ENCODE measurements around the gene NTRK1. TPM values are rescaled to one million over a fixed set of nuclear protein-coding genes. Genes with fewer than 3 reads are reported as not detected.

NTRK1 gene
- polyA plus RNA-seq, 1 of the 3 experiments (the other 2 are of a cell fraction) = 0.97 TPM

GRCh38 chr1:156836892-156837291 is 23.8 kb upstream of the NTRK1 start:
- no peaks in the 10 kb centered on the region for H3K36me3 ChIP-seq (replicated peaks in 1 of 2; ENCODE audit: control insufficient read depth in 1 of 2, insufficient read depth in 2 of 2, low read length in 1 of 2)
- no peak overlapping the region for H3K27ac ChIP-seq (ENCODE audit: low read depth in 2 of 2, low read length in 1 of 2)
- WGBS (ENCODE audit: low lambda C conversion rate) = 83% methylated on average over 3 of the region's 4 CpGs
- CTCF ChIA-PET = interaction anchor here (0.6 to 12.8 kb wide), 10 partner anchors 10 to 148 kb away, joined by 3 to 476 read pairs (median 28); partner anchors contain the start of genes INSRR, NTRK1 and PEAR1
- H3K9me2 ChIP-seq = no peaks in the 10 kb centered on the region
- H3K27me3 ChIP-seq (ENCODE audit: insufficient read depth) = peaks cover 9% of the 10 kb centered on the region; the same call in 1 of the 2 replicates
- POLR2A ChIA-PET = interaction anchor here (0.7 to 5.8 kb wide), 3 partner anchors 24 to 35 kb away, joined by 3 to 38 read pairs (median 6); partner anchors contain the start of genes INSRR and NTRK1
- H2AFZ ChIP-seq (ENCODE audit: low read depth) = no peak overlapping the region
- no peaks in the 10 kb centered on the region for H3F3A ChIP-seq (replicated peaks; ENCODE audit: insufficient read depth)
- H3K9me3 ChIP-seq = no peaks in the 10 kb centered on the region
- no peak overlapping the region for H3K4me3 ChIP-seq (ENCODE audit: low read depth in 2 of 2, low read length in 1 of 2)
- H3K4me2 ChIP-seq = no peak overlapping the region
- no peaks in the 10 kb centered on the region for H3K79me2 ChIP-seq (ENCODE audit: insufficient read depth)
- H3K9ac ChIP-seq = no peak overlapping the region
- no peaks in the 10 kb centered on the region for H4K20me1 ChIP-seq (ENCODE audit: insufficient read depth)
- peaks cover 0 to 63% of the 10 kb centered on the region in 2 experiments; a peak in 2 of 4 replicates for H3K4me1 ChIP-seq (ENCODE audit: control insufficient read depth in 1 of 2, insufficient read depth in 2 of 2, low read depth in 1 of 2, low read length in 1 of 2)
- TF ChIP-seq FOSL2 (IDR thresholded peaks at IDR 0.05; ENCODE audit: borderline replicate concordance, low read depth) (no peak), NFIC (IDR thresholded peaks at IDR 0.05; ENCODE audit: borderline replicate concordance) (no peak), CHD2 (IDR thresholded peaks at IDR 0.05; ENCODE audit: low read length, partially characterized antibody) (no peak), NRF1 (IDR thresholded peaks at IDR 0.05; ENCODE audit: low read depth, low read length) (no peak), SMC3 (IDR thresholded peaks at IDR 0.05; ENCODE audit: low read depth, low read length) (no peak), YY1 (IDR thresholded peaks at IDR 0.05; ENCODE audit: low read depth) (no peak), EP300 (IDR thresholded peaks at IDR 0.05; ENCODE audit: borderline replicate concordance in 1 of 2, low read depth in 1 of 2, low read length in 1 of 2) (no peak), RAD21 (IDR thresholded peaks at IDR 0.05; ENCODE audit: low read length) (no peak), GABPA (IDR thresholded peaks at IDR 0.05; ENCODE audit: low read depth) (no peak), FOXM1 (IDR thresholded peaks at IDR 0.05; ENCODE audit: low read depth) (no peak), FOXJ3 (CRISPR knock-in tag; IDR thresholded peaks at IDR 0.05) (no peak), EZH2phosphoT487 (IDR thresholded peaks at IDR 0.05; ENCODE audit: borderline replicate concordance, low read depth) (no peak), MEF2A (IDR thresholded peaks at IDR 0.05; ENCODE audit: borderline replicate concordance, low read depth) (no peak), RFX5 (IDR thresholded peaks at IDR 0.05; ENCODE audit: low read length) (no peak), JUND (IDR thresholded peaks at IDR 0.05) (no peak)
- TF ChIP-seq, protein P1, sequence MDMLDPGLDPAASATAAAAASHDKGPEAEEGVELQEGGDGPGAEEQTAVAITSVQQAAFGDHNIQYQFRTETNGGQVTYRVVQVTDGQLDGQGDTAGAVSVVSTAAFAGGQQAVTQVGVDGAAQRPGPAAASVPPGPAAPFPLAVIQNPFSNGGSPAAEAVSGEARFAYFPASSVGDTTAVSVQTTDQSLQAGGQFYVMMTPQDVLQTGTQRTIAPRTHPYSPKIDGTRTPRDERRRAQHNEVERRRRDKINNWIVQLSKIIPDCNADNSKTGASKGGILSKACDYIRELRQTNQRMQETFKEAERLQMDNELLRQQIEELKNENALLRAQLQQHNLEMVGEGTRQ (IDR thresholded peaks at IDR 0.05; ENCODE audit: borderline replicate concordance, low read depth, low read length) = no peak
- TF ChIP-seq, protein P2, sequence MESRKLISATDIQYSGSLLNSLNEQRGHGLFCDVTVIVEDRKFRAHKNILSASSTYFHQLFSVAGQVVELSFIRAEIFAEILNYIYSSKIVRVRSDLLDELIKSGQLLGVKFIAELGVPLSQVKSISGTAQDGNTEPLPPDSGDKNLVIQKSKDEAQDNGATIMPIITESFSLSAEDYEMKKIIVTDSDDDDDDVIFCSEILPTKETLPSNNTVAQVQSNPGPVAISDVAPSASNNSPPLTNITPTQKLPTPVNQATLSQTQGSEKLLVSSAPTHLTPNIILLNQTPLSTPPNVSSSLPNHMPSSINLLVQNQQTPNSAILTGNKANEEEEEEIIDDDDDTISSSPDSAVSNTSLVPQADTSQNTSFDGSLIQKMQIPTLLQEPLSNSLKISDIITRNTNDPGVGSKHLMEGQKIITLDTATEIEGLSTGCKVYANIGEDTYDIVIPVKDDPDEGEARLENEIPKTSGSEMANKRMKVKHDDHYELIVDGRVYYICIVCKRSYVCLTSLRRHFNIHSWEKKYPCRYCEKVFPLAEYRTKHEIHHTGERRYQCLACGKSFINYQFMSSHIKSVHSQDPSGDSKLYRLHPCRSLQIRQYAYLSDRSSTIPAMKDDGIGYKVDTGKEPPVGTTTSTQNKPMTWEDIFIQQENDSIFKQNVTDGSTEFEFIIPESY (IDR thresholded peaks at IDR 0.05; ENCODE audit: borderline replicate concordance, low read depth) = no peak
- TF ChIP-seq, protein P3, sequence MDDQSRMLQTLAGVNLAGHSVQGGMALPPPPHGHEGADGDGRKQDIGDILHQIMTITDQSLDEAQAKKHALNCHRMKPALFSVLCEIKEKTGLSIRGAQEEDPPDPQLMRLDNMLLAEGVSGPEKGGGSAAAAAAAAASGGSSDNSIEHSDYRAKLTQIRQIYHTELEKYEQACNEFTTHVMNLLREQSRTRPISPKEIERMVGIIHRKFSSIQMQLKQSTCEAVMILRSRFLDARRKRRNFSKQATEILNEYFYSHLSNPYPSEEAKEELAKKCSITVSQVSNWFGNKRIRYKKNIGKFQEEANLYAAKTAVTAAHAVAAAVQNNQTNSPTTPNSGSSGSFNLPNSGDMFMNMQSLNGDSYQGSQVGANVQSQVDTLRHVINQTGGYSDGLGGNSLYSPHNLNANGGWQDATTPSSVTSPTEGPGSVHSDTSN (IDR thresholded peaks at IDR 0.05) = no peak
- TF ChIP-seq, protein P4, sequence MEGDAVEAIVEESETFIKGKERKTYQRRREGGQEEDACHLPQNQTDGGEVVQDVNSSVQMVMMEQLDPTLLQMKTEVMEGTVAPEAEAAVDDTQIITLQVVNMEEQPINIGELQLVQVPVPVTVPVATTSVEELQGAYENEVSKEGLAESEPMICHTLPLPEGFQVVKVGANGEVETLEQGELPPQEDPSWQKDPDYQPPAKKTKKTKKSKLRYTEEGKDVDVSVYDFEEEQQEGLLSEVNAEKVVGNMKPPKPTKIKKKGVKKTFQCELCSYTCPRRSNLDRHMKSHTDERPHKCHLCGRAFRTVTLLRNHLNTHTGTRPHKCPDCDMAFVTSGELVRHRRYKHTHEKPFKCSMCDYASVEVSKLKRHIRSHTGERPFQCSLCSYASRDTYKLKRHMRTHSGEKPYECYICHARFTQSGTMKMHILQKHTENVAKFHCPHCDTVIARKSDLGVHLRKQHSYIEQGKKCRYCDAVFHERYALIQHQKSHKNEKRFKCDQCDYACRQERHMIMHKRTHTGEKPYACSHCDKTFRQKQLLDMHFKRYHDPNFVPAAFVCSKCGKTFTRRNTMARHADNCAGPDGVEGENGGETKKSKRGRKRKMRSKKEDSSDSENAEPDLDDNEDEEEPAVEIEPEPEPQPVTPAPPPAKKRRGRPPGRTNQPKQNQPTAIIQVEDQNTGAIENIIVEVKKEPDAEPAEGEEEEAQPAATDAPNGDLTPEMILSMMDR (IDR thresholded peaks at IDR 0.05) = no peak
- TF ChIP-seq, protein P5, sequence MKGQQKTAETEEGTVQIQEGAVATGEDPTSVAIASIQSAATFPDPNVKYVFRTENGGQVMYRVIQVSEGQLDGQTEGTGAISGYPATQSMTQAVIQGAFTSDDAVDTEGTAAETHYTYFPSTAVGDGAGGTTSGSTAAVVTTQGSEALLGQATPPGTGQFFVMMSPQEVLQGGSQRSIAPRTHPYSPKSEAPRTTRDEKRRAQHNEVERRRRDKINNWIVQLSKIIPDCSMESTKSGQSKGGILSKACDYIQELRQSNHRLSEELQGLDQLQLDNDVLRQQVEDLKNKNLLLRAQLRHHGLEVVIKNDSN (IDR thresholded peaks at IDR 0.05; ENCODE audit: borderline replicate concordance, low read depth) = no peak
- DNase-seq = no peak
